ENCODE results near the gene ZNF135.

Gene ZNF135

DNA sequence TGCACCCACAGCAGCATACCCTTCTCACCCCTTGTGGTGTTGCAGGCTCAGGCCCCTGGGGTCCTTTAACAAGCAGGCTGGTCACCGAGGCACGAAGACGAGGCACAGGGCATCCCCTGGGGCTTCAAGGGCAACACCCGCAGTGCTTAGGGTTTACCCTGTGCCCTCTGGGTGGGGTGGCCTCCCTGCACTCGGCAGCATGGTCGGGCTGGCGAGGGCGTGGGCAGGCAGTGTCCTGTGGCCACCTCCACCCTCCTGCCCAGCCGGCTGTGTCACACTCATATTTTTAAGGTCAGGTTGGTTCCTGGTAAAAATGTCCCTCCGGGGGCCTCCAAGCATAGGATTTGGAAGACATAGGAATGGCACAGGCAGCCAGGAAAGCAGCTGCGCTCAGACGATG, 11.4 kb upstream of the ZNF135 start:
- DNase-seq = no peak

DNA sequence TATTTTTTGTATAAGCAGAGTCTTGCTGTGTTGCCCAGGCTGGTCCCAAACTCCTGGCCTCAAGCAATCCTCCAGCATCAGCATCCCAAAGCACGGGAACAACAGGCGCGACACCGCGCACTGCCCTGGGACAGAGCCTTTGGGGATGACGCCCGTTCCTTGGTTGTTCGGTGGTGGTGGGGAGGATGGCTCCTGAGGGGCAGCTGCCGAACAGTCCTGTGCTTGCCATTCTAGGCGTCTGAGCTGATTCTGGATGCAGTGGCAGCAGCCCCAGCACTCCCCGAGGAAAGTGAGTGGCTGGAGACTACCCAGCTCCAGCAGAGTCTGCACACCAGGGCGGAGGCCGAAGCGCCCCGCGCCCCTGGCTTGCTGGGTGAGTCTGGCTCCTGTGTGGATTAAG, 6.8 kb upstream of the ZNF135 start:
- DNase-seq = no peak

DNA sequence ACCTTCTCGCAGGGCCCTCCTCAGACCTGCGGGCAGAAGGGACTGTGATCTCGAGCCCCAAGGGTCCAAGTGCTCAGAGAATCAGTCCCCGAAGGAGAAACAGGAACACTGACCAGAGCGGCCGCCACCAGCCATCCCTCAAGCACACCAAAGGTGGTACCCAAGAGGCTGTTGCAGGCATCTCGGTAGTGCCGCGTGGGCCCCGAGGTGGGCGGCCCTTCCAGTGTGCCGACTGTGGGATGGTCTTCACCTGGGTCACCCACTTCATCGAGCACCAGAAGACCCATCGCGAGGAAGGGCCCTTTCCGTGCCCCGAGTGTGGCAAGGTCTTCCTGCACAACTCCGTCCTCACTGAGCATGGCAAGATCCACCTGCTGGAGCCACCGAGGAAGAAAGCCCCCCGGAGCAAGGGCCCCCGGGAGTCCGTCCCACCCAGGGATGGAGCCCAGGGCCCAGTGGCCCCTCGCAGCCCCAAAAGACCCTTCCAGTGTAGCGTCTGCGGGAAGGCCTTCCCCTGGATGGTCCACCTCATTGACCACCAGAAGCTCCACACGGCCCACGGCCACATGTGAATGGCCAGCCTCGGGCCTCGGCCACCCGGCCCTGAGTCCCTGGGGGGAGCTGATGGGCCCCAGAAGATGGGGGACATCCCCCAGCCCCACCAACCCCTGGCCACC, 5.5 kb upstream of the ZNF135 start:
- DNase-seq = no peak

DNA sequence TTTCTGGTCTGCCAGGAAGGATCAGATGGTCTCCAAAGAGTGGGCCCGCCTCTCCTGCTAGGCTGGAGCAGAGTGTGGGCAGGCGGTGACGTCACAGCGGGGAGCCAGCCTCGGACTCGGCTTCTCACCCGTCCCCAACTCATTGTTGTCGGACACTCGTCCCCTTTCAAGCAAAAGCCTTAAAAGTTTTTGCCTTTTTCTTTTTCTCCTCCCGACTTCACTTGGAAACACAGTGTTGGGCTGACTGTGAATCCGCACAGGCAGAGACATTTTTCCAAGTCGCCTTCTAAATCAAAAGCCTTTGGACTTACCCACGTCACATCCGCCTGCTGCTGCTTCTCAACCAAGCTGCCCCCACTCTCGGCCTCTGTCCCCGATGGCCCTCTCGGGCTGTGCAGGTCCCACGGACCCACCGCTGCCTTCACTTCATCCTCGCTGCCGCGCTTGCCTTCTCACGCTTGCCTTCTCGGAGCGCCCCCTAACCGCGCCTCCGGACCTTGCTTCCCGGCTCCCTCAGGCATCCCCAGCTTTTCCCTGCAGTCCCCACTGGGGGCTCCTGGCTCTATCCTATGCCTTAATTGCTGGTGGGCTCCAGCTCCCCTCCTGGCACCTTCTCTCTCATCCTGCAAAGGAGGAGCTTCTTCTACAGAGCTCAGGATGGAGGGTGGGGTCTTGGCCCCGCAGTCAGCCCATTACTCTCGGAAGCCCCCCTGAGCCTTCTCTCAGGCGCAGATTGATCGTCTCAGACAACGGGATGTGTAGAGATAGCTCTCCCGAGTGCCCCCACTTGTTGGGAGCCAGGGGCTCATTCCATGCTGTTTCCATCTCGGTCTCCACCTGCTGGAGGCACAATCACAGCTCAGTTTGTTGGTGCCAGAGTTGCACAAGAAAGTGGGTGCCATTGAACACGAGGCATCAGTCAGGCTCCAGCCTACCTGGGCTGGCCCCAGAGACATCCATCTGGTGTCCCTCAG, 3.9 kb upstream of the ZNF135 start:
- DNase-seq = peak; percentile 5

DNA sequence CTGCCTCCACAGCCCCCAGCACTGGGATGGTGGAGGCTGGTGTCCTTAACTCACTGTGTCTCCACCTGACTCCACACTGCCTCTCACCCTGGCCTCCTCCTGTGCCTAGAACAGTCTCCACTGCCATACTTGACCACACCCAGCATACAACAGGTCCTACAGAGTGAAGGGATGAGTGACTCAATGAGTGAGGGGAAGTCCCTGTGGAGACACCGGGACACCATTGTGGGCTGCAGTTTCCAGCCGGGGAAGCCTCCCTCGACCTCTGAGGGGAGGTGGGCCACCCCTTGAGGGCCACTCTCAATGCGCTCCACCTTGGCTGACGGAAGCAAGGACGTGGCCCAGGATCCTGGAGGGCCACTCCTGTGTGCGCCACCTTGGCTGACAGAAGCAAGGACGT, 2.8 kb upstream of the ZNF135 start:
- DNase-seq = no peak

DNA sequence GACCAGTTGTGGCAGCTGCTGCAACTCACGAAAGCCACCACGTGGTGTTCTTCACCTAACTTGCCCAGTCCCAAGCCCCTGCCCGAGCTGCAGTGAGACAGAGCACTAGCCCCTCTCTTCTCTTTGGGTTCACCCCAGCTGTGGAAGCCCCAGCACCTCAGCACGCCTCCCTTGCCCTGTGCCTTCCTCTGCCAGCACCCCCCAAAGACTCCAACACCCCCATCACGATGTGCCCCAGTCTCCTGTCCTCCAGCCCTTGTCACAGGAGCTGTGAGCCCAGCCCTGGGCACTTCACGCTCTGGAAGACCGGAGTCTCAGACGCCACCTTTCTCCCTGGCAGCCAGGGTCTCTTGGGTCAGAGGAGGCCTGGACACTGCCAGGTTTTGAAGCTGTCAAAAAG, 2.2 kb upstream of the ZNF135 start:
- DNase-seq = no peak

DNA sequence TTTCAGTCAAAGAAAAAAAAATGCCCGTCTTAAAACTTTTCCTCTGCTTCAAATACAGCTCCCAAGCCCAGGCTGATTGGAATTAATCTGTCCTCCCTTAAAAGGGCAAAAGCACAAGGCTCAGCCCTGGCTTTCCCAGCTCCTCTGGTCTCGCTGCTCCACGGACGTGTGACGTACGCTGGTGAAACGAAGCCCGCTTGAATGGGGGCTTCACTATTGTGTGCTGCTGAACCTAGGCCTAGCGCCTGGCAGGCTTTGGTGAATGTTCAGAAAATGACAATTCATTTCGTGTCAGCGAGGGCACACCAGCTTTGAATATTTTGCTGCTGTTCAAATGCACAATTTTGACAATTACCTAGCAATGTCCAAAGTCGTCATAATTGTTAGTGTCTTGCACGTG, 615 bp upstream of the ZNF135 start:
- no peak for DNase-seq

DNA sequence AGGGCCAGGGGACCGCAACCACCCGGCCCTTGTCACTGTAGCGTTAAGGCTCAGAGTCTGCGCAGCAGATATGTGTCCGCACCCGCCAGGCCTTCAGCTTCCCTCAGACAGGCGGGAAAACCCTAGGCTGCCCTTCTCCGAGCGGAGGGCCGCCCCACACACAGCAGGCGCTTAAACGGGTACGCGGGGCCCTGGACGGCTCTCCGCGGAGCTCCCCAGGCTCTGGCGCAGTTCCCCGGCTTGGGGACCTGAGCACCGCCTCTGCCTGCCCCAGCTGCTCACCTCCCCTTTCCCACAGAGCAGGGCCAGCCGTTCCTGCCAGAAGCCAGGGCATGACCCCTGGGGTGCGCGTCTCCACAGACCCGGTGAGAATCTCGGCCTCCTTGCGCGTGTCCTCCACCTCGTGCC, 593 bp downstream of the ZNF135 start:
- no peak for DNase-seq

DNA sequence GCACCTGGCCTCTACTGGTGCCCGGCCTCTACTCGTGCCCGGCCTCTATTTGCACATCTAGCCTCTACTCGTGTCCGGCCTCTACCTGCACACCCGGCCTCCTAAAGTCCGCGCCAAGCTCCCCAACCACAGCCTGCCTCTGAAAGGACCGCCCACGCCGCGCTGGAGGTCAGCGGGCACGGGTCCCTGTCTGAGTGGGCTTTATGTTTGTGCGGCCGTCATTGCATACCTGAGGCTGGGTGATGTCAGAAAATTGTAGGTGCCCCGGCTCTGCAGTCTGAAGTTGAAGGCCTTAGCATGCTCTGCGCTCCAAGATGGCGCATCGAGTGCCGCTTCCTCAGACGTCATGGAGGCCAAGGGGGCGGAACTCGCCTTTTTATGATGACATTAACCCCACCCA, 1.1 kb downstream of the ZNF135 start:
- DNase-seq = no peak

DNA sequence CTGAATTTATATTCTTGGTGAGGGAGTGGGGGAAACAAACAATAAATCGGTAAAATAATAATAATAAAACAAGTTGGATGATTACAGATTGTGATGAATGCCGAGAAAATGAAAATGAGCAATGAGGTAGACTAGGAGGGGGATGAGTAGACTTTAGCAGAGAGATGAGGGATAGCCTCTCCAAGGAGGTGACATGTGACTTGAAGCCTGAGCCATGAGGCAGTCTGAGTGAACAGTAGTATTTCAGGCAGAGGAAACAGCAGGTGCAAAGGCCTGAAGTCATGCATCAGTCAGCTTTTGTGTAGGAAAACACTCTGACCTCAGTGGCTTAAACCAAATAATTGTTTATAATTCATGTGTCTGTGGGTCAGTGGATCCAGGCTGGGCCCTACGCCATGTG, 4.6 kb downstream of the ZNF135 start:
- no peak for DNase-seq

DNA sequence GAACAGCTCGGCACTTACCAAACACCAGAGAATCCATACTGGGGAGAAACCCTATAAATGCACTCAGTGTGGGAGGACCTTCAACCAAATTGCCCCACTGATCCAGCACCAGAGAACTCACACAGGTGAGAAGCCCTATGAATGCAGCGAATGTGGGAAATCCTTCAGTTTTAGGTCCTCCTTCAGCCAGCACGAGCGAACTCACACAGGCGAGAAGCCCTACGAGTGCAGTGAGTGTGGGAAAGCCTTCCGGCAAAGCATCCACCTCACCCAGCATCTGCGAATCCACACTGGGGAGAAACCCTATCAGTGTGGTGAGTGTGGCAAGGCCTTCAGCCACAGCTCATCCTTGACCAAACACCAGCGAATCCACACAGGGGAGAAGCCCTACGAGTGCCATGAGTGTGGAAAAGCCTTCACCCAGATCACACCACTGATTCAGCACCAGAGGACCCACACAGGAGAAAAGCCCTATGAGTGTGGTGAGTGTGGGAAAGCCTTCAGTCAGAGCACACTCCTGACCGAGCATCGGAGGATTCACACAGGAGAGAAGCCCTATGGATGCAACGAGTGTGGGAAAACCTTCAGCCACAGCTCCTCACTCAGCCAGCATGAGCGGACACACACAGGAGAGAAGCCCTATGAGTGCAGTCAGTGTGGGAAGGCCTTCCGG, 8.3 kb downstream of the ZNF135 start:
- no peak for DNase-seq

DNA sequence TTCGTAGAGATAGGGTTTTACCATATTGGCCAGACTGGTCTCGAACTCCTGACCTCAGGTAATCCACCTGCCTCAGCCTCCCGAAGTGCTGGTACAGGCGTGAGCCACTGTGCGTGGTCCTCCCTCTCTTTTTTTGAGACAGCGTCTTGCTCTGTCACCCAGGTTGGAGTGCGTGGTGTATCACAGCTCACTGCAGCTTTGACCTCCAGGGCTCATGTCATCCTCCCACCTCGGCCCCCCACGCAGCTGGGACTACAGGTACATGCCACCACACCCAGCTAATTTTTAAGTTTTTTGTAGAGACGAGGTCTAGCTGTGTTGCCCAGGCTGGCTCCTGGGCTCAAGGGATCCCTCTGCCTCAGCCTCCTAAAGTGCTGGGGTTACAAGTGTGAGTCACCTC, 20.7 kb downstream of the ZNF135 start:
- DNase-seq = no peak

DNA sequence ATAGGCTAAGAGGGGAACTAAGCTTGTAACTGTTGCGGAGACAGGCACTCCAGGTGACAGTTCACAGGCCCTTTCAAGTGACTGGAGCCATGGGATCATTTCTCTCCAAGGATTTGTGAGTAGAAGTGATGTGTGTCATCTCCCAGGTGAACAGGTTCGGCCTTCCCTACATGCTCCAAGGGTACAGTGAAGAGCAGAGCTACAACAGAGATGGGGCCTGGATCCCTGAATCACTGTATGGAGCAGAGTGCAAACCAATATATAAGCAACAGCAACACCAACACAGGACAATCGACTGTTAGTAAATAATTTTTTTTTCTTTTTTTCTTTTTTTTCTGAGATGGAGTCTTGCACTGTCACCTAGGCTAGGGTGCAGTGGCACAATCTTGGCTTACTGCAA, 23.9 kb downstream of the ZNF135 start:
- DNase-seq = no peak

DNA sequence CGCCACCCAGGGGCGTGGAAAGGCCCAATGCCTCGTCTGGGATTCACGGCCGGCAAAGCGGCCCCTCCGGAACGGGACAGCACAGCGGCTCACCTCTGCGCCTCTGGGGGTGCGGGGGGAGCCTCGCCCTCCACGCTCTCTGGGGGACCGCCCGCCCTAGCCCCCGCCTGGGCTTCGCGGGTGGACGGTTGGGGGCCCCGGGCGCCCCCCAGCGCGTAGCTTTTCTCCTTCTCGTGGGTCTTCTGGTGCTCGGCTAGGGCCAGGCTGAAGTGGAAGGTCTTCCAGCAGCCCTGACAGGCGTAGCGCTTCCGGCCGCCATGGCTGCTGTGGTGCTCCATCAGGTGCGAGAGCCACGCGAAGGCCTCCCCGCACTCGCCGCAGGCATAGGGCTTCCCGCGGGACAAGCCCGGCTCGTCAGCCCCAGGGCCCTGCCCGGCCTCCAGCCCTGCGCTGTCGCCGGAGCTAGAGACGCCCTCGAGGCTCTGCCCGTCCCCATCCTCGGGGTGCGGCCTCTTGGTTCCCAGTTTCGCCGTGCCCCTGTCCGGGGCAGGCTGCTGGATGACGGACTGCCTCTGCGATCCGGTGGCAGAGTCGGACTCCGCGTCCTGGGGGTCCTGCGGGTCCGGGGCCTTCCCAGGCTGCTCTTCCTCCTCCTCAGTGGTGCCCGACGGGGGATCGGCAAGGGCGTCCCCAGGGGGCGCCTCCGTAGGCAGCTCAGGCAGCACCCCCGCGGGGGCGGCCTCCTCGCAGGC, 25.7 kb downstream of the ZNF135 start:
- DNase-seq = no peak

DNA sequence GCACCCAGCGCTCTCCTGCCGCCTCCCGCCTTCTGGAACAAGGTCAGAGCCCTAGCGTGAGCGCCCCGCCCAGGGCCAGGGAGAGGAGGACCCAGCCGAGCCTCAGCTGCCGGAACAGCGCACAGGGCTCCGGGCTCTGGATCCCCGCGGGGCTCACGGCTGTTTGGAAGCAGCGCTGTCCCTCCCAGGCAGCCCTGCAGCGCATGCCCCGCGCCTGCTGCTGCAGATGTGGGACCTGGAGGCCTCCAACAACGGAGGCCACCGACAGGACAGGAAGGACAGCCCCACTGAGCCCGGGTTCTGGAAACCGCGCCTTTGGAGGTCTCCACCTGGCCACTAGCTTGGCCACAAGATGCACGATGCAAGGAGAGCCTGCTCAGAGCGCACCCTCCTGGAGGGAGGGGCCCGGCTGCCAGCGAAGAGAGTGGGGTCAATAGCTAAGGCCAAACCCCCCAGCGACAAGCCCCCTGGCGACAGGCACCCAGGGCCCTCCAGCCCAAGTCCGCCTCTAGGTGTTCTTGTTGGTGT, 26.3 kb downstream of the ZNF135 start:
- DNase-seq = no peak

DNA sequence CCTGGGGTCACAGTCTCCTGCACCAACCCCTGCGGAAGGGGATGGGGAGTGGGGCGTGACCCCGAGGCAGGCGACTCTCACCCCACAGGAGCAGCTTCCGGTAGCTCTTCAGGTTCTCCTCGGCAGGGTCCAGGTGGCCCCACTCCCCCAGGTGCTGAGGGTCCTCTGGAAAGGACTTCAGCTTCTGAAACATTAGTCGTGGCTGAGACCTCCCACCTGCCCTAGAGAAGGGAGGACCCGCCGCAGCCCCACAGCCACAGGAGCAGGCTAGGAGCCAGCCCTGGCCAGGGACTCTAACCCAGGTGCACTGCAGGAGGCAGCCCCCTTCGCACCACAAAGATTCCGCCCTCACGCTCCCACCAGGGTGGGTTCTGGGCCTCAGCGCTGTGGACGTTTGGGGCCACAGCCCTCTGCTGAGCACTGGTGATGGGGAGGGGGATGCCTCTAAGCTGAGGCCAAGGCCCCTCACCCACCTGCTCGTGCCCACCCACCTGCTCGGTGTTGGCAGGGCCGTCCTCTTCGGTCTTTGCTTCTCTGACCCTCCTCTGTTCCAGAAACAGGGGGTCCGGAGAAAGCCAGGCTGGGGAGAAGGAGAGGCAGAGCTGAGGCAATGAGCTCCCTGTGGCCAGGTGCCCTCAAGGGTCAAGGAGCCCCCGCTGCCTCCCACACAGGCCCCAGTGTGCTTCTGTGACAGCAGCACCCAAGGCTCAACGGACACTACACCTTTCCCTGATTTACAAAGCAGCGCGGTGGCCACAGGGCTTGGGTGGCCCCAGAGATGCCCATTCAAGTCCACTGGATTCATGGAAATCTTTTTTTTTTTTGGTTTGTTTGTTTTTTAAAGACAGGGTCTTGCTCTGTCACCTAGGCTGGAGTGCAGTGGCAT, 28.0 kb downstream of the ZNF135 start:
- no peak for DNase-seq

DNA sequence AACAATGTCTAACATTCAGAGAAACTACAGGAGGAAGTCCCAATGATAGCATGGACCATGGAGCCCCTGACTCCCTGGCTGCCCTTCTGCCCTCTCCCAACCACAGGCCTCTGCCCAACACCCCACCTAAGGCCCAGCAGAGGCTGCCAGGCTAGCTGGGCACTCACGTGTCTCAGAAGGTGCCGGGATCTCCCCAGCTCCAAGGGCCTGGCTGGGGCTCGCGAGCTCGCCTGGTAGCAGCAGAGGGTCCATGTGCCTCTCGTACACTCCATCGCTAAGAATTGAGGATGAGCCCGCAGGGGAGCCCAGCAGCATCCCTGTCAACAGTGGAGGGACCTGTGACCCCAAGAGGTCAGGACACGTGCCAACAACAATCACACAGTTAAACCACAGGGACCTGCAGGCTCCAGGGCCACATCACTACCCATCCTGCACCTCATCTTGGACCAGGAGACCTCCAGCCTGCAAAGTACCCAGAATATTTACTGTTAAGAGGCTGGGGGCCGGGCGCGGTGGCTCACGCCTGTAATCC, 29.5 kb downstream of the ZNF135 start:
- DNase-seq = no peak

DNA sequence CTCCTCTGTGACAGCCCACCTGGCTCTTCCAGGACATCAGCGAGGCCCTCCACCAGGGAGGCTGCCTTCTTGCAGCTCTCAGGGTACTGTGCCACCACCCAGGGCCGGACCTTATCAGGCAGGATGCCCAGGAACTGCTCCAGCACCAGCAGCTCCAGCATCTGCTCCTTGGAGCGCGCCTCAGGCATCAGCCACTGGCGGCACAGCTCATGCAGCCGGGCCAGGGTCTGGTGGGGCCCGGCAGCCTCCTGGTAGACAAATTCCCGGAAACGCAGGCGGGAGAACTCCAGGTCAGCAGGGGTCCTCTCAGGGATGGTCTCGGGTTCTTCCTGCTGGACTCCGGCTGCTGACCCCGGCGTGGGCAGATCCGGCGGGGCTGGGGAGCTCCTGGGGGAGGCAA, 30.8 kb downstream of the ZNF135 start:
- DNase-seq = no peak

DNA sequence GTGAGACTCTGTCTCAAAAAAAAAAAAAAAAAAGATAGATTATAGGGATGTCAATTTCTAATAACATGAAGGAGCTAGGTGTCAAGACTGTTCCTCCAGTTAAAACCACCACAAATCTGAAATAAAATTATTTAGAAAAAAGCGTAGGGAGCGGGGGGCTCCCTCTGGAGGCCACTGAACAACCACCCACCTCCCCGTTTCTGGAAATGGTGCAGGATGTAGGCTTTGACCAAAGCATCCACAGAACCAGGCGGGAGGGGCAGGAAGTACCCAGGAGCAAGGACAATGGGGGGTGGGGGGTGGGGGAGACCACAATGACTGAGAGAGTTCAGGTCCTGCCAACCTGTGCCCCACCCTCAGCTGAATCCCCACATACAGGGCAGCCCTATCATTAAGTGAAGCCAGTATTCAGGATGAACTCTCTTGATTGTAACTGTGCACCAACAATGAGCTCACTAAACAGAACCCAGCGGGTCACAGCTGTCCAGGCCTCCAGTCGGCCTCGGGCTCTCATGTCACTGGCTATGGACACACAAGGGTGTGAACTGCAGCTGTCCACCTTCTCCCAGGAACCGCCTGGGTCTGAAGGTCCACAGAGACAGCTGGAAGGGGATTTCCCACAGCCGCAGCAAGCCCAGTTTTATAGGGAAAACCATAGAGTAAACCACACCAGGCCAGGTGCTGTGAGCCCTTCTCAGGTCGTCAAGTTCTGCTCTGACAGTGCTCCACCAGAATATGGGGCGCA, 32.3 kb downstream of the ZNF135 start:
- DNase-seq = no peak

DNA sequence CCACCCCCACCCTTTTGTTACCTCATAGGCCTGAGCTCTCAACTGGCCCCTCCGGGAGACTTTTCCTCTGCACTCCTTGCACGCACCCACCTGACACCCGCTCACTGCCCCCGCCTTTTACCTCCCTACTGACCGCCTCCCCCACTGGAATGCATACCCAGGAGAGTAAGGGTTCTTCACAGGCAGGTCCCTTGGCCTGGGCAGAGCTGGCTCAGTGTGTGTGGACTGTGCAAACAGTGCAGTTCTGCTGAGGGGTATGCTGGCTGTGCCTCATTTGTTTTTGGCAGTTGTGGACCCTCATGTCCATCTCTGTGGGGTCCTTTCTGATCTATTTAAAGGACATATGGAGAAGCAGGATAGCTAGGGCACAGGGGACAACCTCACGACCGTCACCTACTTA, 34.0 kb downstream of the ZNF135 start:
- no peak for DNase-seq

Data from fibroblast of skin of scalp (primary cell).